ENCODE measurements around the gene GDI2. TPM values are rescaled to one million over a fixed set of nuclear protein-coding genes. Genes with fewer than 3 reads are reported as not detected.
"Not testable (repeated sequence)": the region's sequence is repeated elsewhere in the genome, so short reads cannot be mapped to it uniquely, and the experiment has no call there.

GDI2 gene
- total RNA-seq, 1 donor from 2014 or later, result 469 TPM

DNA sequence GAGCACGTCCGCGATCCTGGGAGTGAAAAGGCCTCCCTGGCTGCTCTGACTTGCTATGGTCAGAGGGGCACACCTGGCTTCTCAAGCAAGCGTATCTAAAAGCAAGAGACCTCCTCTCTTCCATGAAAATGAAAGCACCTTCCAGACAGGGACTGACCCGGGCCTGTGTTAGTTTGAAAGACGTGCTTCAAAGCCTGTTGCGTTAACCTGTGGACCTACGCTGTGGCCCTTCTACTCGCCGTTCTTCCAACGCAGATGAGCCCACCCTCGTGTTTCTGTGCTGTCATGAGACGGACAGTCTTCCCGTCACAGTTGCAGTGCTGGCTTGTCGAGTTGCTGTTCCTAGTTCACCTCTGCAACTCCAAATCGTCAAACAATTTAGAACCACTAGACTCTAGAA, 15.5 kb upstream of the GDI2 start:
- no peak for DNase-seq (ENCODE audit: low spot score)

DNA sequence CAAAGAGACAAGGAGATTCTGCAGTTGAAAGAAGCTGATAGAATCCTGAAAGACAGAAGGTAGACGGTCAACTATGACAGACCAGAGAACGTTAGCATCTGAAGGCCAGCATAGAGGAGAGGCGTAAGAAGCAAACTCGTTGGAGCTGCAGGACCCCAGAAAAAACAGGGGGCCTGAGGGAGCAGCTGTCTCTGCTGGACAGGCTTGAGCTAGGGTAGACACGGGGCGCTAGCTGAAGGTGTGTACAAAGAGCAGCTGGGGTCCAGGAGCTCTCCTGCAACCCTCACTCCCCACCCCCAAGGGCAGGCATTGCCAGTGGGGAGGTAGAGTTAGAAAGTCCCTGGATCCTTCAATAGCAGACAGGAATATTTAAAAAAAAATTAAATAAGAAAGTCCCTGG, 14.6 kb upstream of the GDI2 start:
- no peak for DNase-seq (ENCODE audit: low spot score)

DNA sequence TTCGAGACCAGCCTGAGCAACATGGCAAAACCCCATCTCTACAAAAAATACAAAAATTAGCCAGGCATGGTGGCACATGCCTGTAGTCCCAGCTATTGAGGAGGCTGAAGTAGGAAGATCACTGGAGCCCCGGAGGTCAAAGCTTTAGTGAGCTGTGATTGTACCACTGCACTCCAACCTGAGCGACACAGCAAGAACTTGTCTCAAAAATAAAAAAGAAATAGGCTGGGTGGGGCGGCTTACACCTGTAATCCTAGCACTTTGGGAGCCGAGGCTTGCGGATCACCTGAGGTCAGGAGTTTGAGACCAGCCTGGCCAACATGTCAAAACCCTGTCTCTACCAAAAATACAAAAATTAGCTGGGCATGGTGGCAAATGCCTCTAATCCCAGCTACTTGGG, 13.3 kb upstream of the GDI2 start:
- DNase-seq (ENCODE audit: low spot score), result not testable (repeated sequence)

DNA sequence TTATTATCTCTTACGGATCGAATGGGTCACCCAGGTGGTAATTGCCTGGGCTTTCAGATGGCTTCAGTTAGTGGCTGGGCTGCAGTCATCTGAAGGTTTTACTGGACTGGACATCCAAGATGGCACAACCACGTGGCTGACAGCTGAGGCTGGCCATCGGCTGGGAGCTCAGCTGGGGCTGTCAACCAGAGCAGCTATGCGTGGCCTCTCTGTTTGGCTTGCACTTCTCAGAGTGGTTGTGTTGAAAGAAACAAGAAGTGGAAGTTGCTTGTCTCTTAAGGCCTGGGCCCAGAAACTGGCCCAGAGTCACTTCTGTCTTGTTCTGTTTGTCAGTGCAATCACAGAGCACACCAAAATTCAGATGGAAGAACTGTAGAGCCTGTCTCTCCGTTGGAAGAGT, 5.7 kb upstream of the GDI2 start:
- DNase-seq (ENCODE audit: low spot score), result no peak

DNA sequence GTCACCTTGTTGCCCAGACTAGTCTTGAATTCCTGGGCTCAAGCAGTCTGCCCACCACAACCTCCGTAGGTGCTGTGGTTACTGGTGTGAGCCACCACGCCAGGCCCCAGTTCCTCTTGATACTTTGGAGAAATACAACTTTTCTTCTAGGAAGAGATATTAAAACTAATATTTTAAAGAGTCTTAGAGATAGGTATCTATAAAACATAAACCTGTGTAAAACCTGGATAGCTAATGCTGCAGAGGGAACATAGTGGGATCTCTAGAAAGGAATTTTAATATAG, 4.8 kb upstream of the GDI2 start:
- DNase-seq (ENCODE audit: low spot score), result no peak

DNA sequence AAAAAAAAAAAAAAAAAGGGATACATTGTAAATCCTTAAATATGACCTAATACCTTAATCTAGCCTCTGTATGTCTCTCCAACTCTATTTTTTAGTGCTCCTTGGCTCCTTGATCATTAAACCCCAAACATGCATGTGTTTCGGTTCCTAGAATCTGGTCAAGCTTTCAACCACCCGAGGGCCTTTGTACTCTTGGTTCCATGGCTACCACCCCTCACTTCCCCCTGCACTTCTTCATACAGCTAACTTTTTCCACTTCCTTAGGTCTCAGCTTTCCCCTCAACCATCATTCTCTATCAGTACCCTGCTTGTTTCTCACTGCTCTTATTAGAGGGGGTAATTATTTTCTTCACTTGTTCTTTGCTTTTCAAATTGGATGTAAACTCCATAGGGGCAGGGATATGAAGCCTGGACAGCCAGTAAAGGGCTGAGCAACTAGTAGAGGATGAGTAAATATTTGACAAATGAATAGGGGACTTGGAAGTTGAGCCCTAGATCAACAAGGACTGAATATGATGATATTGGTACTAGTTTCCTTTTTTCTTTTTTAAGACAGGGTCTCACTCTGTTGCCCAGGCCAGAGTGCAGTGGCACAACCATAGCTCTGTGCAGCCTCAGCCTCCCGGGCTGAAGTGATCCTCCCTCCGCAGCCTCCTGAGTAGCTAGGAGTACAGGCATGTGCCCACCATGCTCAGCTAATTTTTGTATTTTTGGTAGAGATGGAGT, 4.3 kb upstream of the GDI2 start:
- DNase-seq (ENCODE audit: low spot score), result no peak

DNA sequence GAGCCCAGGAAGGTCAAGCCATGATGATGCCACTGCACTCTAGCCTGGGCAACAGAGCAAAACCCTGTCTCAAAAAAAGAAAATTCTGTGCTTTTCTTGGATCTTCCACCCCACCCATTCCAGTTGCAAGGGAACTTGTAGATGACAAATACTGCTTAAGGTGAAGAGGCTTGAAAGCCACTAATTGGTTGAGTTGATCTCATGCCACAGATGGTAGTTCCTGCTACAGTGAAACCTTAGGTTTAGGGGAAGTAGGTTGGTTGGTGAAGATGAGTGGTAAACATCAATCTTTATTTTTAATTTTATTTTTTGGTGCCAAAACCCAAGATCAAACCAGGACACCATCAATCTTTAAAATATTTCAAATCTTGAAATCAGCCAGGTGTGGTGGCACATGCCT, 2.9 kb upstream of the GDI2 start:
- no peak for DNase-seq (ENCODE audit: low spot score)

DNA sequence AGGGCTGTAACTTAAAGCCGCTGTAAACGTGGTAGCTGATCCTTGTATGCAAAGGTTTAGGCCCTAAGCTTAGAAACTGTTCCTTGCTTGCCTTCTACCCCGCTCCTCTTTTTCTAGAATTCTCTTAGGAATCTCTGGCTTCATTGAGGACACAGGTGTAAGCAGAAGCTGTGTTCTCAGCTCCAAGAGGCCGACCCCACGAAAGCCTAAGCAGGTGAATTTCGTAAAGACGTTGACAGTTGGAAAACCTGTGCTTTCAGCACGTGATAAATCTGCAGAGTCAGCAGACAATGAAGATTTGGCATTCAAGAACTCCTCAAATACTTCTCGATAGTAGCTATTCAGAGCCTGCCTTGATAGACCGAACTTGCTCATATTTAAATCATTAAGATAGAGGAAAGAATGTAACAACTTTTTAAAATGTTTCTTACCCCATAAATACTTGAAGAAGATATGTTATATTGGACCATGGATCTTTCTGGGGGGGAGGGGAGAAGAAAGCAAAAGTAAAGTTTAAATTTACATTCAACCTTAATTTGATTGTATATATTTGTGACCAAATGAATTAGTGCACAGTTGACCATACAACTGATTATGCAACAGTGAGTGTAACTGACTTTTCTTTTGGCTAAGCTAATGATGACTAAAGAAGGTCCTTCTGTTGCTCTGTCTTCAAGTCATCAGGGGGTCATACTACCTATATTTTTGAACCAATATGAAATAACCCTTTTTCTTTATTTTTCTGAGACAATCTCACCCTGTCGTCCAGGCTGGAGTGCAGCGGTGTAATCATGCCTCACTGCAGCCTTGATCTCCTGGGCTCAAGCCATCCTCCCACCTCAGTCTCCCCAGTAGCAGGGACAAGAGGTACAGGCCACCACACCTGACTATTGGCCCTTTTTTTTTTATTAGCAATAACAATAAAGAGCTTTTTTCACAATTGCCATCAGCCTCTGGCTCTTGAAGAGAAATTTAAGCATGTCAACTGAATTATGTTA, 1.2 kb upstream of the GDI2 start:
- no peak for DNase-seq (ENCODE audit: low spot score)

DNA sequence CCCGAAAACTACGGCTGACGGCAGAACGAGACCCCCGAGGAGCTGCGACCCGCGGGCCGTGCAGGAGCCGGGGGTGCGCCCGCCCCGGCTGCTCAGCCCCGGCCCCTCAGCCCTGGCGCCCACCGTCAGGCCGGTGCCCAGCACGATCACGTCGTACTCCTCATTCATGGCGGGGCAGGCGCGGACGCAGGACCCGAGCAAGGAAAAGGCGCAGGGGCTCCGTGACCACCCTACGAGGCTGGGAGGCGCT, 218 bp downstream of the GDI2 start:
- DNase-seq (ENCODE audit: low spot score), result no peak

DNA sequence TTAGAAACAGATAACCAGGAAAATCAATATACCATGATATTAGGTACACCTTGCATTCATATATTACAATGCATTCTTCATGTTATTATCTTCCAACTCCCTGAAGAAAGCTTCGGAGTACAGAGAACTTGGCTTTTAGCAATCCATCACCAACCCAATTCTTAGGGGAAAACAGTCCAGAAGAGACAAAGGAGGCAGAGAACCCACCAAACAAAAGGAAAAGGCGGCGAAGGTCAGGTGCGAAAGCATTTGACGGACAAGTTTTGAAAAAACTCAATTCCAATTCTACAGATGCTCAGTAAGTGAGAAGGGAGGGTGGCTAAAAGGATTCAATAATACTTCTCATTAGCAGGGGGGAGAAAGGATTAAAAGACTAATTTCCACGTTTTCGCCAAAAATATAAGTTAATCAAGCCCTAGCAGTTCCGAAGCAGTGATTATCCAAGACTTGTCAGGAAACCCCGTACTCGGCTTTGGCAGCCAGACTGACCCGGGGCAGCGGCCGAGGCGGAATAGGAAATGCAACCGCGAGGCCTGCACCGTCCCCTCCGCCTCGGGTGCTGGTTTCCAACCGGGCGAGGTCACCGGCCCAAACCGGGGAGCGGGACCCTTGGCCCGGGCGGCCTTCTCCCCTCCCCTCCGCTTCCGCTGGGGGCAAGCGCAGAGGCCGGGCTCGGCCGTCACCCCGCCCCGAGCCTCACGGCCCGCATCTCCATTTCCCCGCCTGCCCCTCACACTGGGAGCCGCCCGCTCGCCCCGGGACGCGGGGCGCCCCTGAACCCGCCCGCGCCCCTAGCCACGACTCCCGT, 747 bp downstream of the GDI2 start:
- peak; percentile 41 for DNase-seq (ENCODE audit: low spot score)

DNA sequence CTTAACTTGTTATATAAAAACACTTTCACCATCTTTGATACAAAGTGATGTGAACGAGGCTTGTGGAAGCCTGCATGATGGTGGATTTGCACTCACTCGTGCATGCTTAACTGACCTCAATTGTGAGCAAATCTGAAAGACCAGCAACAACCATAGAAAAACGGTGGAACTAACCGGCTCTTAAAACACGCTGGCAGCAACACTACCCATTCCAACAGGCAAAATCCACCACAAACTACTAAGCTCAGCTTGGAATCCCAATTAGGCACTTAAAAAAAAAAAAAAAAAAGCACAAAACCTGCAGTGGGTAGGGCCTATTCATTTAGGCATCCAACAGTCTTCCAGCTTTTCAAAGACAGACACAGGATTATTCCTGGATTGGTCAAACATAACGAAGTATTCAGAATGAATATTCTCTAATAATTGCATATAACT, 1.8 kb downstream of the GDI2 start:
- DNase-seq (ENCODE audit: low spot score), result peak; percentile 12

DNA sequence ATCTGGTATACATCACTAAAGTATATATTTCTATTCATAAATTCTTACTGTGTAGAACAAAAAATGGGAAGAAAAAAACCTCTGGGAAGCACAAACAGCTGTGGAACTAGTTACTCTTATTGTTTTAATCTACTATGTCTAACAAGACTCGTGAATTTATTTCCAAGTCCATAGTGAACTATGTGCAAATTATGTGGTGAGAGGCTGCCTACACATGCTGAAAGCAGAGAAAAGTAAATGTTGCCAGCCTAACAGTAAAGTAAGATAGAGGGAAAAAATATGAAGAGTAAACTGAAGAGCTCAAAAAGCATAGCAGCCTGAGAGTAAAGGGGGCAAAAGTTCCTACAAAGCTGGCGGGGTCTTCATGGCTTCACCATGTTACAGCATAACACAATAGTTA, 3.0 kb downstream of the GDI2 start:
- no peak for DNase-seq (ENCODE audit: low spot score)

DNA sequence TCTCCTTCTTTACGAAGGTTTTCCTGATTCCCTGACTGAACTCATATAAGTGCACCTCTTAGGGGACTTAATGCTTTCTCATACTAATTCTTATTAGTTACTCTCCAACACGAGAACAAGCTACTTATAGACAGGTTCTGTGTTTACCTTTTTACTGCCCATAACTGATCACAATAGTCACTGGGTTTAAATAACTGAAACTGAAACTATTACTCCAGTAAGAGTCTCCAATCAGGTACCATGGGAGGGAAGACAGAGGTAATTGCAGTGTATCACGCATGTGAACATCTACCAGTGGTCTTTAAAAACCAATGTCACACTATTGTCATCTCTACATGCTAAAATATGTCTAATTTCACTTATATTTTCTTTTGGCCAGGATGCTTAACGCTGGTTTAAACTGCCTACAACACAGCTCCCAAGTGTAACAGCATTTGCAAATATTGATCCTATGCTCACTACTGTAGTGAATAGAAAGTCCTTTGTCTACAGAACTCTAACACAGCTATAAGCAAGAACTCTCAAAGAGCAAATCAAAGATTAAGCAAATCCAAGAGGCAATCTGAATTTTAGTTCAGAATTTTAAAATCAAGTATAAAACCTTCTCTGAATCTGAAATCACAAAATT, 3.6 kb downstream of the GDI2 start:
- no peak for DNase-seq (ENCODE audit: low spot score)

DNA sequence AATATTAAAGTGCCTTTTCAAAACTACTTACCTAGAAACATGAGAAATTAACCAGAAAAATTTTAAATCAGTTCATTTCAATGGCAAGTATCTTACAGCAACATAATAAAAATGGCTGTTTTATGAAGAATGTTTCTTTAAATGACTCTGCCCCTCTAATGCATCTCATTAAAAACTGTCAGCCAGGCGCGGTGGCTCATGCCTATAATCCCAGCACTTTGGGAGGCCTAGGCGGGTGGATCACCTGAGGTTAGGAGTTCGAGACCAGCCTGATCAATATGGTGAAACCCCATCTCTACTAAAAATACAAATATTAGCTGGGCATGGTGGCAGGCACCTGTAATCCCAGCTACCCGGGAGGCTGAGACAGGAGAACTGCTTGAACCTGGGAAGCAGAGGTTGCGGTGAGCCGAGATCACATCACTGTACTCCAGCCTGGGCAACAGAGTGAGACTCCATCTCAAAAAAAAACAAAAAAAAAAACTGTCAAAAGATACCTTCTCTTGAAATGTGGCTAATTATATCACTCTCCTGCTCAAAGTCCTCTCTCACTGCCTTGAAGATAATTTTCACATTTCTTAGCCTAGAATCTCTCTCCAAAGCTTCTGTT, 4.3 kb downstream of the GDI2 start:
- DNase-seq (ENCODE audit: low spot score), result not testable (repeated sequence)

DNA sequence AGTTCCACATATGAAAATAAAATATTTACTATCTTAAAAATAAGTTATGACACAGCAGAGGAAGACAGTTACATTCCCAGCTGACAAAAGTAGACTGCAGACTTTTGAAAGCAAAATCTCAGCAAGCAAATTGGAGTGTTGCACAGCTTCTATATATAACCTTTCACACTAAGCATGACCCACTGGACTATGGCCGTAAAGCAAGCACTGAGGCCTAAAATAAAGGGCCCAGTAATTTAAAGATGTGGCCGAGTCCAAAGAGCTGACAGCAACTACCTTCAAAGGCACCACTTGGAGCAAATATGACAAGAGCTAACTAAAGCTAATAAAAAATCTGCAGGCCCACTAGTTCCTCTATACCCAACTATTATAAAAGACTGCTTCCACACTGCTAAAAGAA, 6.5 kb downstream of the GDI2 start:
- no peak for DNase-seq (ENCODE audit: low spot score)

DNA sequence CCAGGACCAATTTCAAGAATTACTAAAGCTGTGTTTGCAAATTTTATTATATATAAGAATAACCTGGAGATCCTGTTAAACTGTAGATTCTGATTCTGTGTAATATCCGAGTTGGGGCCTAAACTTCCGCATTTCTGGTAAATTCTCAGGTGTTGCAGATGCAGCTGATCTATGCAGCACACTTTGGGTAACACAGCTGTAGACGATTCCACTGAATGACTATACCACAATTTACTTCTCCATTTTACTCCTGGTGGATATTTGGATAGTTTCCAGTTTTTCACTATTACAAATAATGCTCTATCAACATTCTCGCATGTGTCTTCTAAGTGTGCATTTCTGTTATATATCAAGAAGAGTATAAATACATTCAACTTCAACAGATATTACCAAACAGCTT, 7.5 kb downstream of the GDI2 start:
- no peak for DNase-seq (ENCODE audit: low spot score)

DNA sequence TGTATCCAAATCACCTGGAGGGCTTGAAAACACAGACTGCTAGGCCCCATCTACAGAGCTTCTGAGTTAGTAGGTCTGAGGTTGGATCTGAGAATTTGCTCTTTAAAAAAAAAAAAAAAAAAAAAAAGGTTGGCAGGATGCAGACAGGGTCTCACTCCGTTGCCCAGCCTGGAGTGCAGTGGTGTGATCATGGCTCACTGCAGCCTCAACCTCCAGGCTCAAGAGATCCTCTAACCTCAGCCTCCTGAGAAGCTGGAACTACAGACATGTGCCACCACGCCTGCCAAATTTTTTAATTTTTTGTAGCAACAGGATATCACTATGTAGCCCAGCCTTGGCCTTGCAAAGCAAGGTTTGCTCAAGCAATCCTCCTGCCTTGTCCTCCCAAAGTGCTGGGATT, 8.0 kb downstream of the GDI2 start:
- no peak for DNase-seq (ENCODE audit: low spot score)

DNA sequence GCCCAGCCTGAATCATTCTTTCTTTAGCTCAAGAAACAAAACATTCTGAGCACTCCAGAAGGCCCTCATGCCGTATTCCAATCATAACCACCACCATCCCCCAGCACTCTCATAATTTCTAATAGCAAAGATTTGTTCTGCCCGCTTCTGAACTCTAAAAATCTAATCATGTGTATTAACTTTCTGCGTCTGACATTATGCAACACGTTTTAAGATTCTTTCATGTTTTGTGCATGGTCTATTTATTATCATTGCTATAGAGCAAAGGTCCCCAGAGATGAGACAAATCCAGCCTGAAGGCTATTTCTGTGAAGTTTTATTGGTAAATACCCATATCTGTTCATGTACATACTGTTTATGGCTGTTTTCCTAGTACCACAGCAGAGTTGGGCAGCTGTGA, 8.8 kb downstream of the GDI2 start:
- peak; percentile 63 for DNase-seq (ENCODE audit: low spot score)

DNA sequence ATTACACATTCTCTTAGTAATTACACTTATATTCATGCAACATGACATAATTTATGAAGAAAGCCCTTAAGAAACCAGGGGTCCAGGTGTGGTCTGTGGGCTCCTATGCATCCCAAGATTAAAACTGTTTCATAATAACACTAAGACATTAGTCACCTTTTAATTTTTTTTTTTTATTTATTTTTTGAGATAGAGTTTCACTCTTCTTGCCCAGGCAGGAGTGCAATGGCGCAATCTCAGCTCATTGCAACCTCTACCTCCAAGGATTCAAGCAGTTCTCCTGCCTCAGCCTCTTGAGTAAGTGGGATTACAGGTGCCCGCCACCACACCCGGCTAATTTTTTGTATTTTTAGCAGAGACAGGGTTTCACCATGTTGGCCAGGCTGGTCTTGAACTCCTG, 12.5 kb downstream of the GDI2 start:
- DNase-seq (ENCODE audit: low spot score), result no peak

DNA sequence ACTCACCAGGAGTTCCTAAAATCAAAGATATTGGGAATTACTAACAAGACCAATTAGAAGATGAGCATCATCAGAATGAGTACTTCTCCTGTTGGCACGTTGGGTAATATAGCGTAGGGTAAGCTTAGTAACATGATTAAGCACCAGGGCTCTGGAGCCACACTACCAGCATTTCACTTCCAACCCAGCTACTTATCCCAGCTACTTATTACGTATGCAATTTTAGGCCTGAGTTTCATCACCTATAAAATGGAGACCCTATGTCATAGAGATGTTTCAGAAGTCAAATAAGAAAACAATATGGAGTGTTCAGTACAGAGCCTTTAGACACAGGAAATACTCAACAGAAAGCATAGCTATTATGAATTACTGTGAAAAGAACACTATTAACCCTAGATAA, 19.0 kb downstream of the GDI2 start:
- DNase-seq (ENCODE audit: low spot score), result no peak

DNA sequence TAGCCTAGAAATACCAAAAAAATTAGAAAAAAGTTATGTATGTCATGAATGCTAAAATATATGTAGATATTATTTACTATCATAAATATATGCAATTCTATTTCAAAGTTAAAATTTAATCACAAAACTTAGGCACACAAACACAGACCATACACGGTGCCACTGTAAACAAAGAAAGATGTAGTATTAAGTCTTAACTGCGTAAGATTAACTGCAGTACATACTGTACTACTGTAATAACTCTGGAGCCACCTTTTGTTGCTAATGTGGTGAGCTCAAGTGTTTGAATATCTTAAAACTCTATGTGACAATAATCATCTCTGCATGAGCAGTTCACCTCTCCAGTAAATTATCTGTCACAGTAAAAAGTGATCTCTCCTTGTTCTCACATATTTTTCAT, 23.6 kb downstream of the GDI2 start:
- DNase-seq (ENCODE audit: low spot score), result no peak

DNA sequence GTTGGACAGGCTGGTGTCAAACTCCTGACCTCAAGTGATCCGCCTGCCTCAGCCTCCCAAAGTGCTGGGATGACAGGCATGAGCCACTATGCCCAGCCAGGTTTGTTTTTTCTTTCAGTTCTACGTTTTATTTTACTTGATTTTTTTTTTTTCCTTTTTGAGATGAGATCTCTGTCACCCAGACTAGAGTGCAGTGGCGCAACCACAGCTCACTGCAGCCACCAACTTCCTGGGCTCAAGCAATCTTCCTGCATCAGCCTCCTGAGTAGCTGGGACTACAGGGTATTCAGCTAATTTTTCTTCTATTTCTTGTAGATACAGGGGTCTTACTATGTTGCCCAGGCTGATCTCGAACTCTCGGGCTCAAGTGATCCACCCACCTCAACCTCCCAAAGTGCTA, 24.3 kb downstream of the GDI2 start:
- DNase-seq (ENCODE audit: low spot score), result no peak

Data from umbilical cord (tissue), 2 donors.